Loucy (cell line): ENCODE measurements around the gene KANSL2.
"Not testable (repeated sequence)": the region's sequence is repeated elsewhere in the genome, so short reads cannot be mapped to it uniquely, and the experiment has no call there.

ENCODE experiments used
- H2AFZ ChIP-seq: fragments of 200-600 bp; sonication (generic); 2 replicates; pipeline ENCODE4 v1.6.0; 2016; ENCODE audit warnings: antibody characterized with exemption, mild to moderate bottlenecking, low read length, moderate library complexity
- H3F3A ChIP-seq: fragments of 200-600 bp; 2 replicates; pipeline ENCODE4 v1.6.0; 2016; ENCODE audit warnings: antibody characterized with exemption, low read depth, mild to moderate bottlenecking
- H3K27me3 ChIP-seq: fragments of 200-600 bp; sonication (generic); 2 replicates; pipeline ENCODE4 v1.6.1; 2014; ENCODE audit warnings: low read length, mild to moderate bottlenecking; ENCODE audit not compliant: insufficient read depth, poor library complexity, severe bottlenecking
- H3K36me3 ChIP-seq: fragments of 200-600 bp; sonication (generic); 2 replicates; pipeline ENCODE4 v1.6.1; 2016; ENCODE audit warnings: low read length; ENCODE audit not compliant: insufficient read depth
- H3K4me1 ChIP-seq: fragments of 200-600 bp; sonication (generic); 2 replicates; pipeline ENCODE4 v1.5.1; 2014; ENCODE audit warnings: low read length, mild to moderate bottlenecking; ENCODE audit not compliant: insufficient read depth, poor library complexity, severe bottlenecking
- H3K4me2 ChIP-seq: fragments of 200-600 bp; sonication (generic); 2 replicates; pipeline ENCODE4 v1.6.0; 2014; ENCODE audit warnings: antibody characterized with exemption, low read length, low read depth, mild to moderate bottlenecking; ENCODE audit not compliant: poor library complexity, severe bottlenecking
- H3K4me3 ChIP-seq: fragments of 200-600 bp; sonication (generic); 2 replicates; pipeline ENCODE4 v1.5.1; 2014; ENCODE audit warnings: low read length, mild to moderate bottlenecking, mixed read lengths; ENCODE audit not compliant: poor library complexity, severe bottlenecking
- H3K79me2 ChIP-seq: fragments of 200-600 bp; sonication (generic); 2 replicates; pipeline ENCODE4 v1.6.1; 2014; ENCODE audit warnings: low read length; ENCODE audit not compliant: insufficient read depth
- H3K9ac ChIP-seq: fragments of 200-600 bp; sonication (generic); 2 replicates; pipeline ENCODE4 v1.6.0; 2014; ENCODE audit warnings: mild to moderate bottlenecking, low read depth, low read length, moderate library complexity; ENCODE audit not compliant: poor library complexity, severe bottlenecking
- H3K9me2 ChIP-seq: fragments of 200-600 bp; sonication (generic); replicated peaks from 2 replicates; pipeline ENCODE4 v1.6.1; 2016; ENCODE audit warnings: low read depth, low read length, mixed read lengths
- H3K9me3 ChIP-seq: fragments of 200-600 bp; sonication (generic); 2 replicates; pipeline ENCODE4 v1.6.1; 2014; ENCODE audit warnings: mild to moderate bottlenecking, antibody characterized with exemption, low read length, low read depth; ENCODE audit not compliant: insufficient read depth
- H4K20me1 ChIP-seq: fragments of 200-600 bp; sonication (generic); 2 replicates; pipeline ENCODE4 v1.6.0; 2014; ENCODE audit warnings: antibody characterized with exemption, low read length, mild to moderate bottlenecking; ENCODE audit not compliant: insufficient read depth, poor library complexity, severe bottlenecking
- EZH2phosphoT487 ChIP-seq: fragments of 200-600 bp; IDR thresholded peaks from 2 replicates; pipeline ENCODE4 v1.6.1; 2018; ENCODE audit warnings: antibody characterized with exemption, mild to moderate bottlenecking, moderate library complexity, borderline replicate concordance
- TF ChIP-seq, protein P1 (sequence below): fragments of 200-600 bp; sonication (generic); conservative IDR thresholded peaks from 2 replicates; pipeline ENCODE4 v1.5.1; 2014; ENCODE audit warnings: mild to moderate bottlenecking, antibody characterized with exemption, low read length

The KANSL2 gene

DNA sequence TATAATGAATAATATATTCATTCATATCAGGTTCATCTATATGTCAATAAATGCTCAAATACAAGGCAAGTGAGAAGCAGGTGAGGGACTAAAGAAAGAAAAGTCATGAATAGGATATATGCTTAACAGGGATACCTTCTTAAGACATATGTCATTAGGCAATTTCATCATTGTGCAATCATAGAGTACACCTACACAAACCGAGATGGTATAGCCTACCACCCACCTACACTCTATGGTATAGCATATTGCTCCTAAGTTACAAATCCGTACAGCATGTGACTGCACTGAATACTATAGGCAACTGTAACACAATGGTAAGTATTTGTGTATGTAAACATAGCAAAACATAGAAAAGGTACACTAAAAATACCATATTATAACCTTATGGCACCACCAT lies 39.0 kb downstream of the KANSL2 start:
- Histone ChIP-seq H3K36me3 (peaks cover 14% of the 10 kb centered on the region; the same call in 1 of the 2 replicates), H3K27me3 (no peaks in the 10 kb centered on the region), H3K4me2 (no peak overlapping the region), H2AFZ (no peak overlapping the region), H3K4me1 (no peaks in the 10 kb centered on the region), H3K4me3 (no peak overlapping the region), H3K79me2 (no peaks in the 10 kb centered on the region), H3K9me3 (no peaks in the 10 kb centered on the region), H3K9me2 (no peaks in the 10 kb centered on the region), H4K20me1 (no peaks in the 10 kb centered on the region), H3F3A (no peaks in the 10 kb centered on the region), H3K9ac (no peak overlapping the region)
- TF ChIP-seq, protein P1, sequence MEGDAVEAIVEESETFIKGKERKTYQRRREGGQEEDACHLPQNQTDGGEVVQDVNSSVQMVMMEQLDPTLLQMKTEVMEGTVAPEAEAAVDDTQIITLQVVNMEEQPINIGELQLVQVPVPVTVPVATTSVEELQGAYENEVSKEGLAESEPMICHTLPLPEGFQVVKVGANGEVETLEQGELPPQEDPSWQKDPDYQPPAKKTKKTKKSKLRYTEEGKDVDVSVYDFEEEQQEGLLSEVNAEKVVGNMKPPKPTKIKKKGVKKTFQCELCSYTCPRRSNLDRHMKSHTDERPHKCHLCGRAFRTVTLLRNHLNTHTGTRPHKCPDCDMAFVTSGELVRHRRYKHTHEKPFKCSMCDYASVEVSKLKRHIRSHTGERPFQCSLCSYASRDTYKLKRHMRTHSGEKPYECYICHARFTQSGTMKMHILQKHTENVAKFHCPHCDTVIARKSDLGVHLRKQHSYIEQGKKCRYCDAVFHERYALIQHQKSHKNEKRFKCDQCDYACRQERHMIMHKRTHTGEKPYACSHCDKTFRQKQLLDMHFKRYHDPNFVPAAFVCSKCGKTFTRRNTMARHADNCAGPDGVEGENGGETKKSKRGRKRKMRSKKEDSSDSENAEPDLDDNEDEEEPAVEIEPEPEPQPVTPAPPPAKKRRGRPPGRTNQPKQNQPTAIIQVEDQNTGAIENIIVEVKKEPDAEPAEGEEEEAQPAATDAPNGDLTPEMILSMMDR: no peak
- no peak for TF ChIP-seq EZH2phosphoT487

GRCh38 chr12:48641752-48642555 lies 40.1 kb downstream of the KANSL2 start:
- not testable (repeated sequence) for H3K36me3 ChIP-seq, H3F3A ChIP-seq, H4K20me1 ChIP-seq, H3K27me3 ChIP-seq, H3K4me2 ChIP-seq, H3K9ac ChIP-seq, H3K79me2 ChIP-seq, H3K9me3 ChIP-seq, H3K4me1 ChIP-seq, H3K4me3 ChIP-seq, H3K9me2 ChIP-seq, H2AFZ ChIP-seq

GRCh38 chr12:48640854-48641253 lies 41.2 kb downstream of the KANSL2 start:
- H3K9me2 ChIP-seq: no peaks in the 10 kb centered on the region
- no peak for TF ChIP-seq EZH2phosphoT487
- TF ChIP-seq, protein P1: no peak
- no peak overlapping the region for H2AFZ ChIP-seq
- H4K20me1 ChIP-seq: no peaks in the 10 kb centered on the region
- H3F3A ChIP-seq: no peaks in the 10 kb centered on the region
- no peaks in the 10 kb centered on the region for H3K79me2 ChIP-seq
- no peak overlapping the region for H3K4me2 ChIP-seq
- no peaks in the 10 kb centered on the region for H3K9me3 ChIP-seq
- no peak overlapping the region for H3K9ac ChIP-seq
- no peaks in the 10 kb centered on the region for H3K27me3 ChIP-seq
- no peak overlapping the region for H3K4me3 ChIP-seq
- peaks cover 10% of the 10 kb centered on the region; the same call in 1 of the 2 replicates for H3K36me3 ChIP-seq
- no peaks in the 10 kb centered on the region for H3K4me1 ChIP-seq

DNA sequence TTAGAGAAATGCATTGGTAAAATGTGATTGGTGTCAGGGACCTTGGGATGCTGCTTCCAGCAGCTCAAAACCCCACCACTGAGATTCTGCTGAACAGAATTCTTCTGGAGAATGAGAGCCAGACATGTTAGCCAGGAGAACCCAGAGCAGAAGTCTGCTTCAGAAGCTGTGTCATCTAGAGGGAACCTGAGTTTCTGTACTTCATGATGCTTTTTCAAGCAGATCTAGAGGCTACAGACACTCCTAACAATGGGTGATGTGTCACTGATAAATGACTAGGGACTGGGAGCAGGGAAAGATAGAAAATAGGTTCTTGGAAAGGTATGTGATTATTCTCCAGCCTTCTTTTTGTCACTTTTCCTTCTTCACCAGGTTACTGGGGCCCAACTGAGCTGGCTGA lies 41.6 kb downstream of the KANSL2 start:
- no peaks in the 10 kb centered on the region for H3K27me3 ChIP-seq
- no peaks in the 10 kb centered on the region for H3K9me3 ChIP-seq
- no peaks in the 10 kb centered on the region for H3K9me2 ChIP-seq
- no peak overlapping the region for H2AFZ ChIP-seq
- no peaks in the 10 kb centered on the region for H3K4me1 ChIP-seq
- peaks cover 10% of the 10 kb centered on the region; the same call in 1 of the 2 replicates for H3K36me3 ChIP-seq
- H3K4me3 ChIP-seq: no peak overlapping the region
- no peak overlapping the region for H3K9ac ChIP-seq
- H3K79me2 ChIP-seq: no peaks in the 10 kb centered on the region
- no peaks in the 10 kb centered on the region for H4K20me1 ChIP-seq
- no peak overlapping the region for H3K4me2 ChIP-seq
- no peaks in the 10 kb centered on the region for H3F3A ChIP-seq
- TF ChIP-seq EZH2phosphoT487: no peak
- TF ChIP-seq, protein P1: no peak
